ENCODE measurements around the gene HDGFL3.
"Not testable (repeated sequence)": the region's sequence is repeated elsewhere in the genome, so short reads cannot be mapped to it uniquely, and the experiment has no call there.

HDGFL3 gene

DNA sequence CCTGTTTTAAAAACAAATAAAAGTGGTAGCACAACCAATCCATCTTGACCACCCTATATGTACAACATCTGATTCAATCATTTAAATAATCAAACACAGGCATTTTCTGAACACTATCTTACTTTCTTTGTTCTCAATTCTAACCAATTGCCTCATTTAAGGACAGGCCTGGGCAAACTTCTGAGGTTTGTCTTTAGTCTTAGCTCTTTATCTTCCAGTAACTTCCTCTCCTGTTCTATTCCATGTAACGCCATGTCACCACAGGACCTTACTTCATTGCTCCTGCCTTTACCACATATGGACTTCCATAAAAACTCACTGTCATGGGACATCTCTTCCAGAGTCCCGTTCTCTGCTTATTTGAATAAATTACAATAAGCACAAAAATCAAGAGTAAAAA, 14.9 kb downstream of the HDGFL3 start:
- no peak for DNase-seq

DNA sequence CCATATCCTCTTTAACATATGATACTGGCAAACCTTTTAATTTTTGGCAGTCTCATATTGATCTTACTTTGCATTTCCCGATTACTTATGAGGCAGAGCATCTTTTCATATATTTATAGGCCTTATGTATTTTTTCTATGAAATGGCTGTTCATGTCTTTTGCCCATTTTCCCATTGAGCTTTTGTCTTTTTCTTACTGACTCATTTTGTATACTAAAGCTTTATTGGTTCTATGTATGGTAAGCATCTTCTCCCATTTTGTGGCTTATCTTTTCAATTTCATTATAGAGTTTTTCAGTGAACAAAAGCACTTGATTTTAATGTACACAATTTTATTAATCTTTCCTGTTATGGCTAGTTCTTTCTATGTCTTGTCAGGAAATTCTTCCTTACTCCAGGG, 17.2 kb downstream of the HDGFL3 start:
- DNase-seq: no peak

DNA sequence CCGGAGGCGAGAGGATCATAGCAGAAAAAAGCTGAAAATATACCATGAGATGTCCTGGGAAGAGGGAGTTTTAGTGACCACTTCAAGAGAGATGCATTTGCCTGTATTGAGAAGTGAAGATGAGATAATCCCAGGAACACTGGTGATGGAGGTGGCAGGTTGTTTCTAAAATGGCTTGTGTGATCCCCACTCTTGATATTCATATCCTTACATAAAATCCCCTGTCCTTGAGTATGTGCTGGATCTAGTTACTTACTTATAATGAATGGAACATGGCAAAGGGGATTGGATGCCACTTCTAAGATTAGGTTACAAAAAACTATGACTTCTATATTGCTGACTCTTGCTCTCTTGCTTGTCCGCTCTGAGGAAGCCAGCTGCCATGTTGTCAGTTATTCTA, 22.1 kb downstream of the HDGFL3 start:
- DNase-seq: no peak

DNA sequence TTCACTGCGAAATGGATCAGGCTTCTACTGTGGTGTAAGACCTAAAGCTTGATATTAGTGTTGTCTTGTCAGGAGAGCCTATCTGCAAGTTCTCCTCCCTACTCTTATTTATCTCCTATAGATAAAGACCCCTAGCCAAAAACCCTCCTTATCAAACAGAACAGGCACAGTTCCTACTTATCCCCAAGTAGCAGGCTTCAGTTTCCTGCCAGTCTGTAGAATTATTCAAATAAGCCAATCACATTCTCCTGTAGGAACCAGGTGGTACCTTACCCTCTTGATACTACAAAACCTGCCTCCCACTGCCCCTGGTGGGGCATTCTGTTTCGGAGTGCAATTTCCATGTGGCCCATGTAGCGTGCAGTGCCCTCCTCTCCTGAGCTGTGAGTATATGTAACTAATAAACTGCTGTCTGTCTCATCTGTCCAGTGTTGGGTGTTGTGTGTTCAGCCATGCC, 28.7 kb downstream of the HDGFL3 start:
- DNase-seq: no peak

DNA sequence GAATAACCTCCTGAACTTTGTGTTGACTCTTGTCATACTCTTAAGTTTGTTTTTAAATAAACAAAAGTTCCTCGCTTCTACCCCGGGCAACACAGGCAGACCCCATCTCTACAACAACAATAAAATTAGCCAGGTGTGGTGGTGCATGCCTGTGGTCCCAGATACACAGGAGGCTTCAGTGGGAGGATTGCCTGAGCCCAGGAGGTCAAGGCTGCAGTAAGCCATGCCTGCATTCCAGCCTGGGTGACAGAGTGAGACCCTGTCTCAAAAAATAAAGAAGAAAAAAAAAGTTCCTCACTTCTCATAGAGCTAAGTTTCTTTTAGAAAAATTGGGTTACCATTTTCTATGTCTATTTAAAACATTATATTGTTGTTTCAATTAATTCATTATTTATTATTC, 29.2 kb downstream of the HDGFL3 start:
- DNase-seq: no peak

DNA sequence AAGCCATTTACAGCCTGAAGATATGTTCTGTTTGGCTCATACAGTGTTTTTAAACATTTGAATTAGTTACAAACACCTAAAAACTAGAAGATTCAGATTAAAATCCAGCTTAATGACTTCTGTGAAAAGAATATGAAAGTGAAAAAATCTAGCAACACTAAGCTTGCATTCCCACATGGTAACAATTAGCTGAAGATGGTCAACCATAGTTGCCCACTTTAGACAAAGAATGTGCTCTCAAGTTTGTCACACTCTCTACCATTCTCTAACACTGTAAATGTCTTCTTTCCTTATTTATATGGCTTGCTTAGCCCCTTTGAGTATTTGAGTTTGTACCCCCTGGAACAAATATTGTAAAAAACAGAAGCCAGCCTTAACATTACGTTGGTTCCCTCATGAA, 32.7 kb downstream of the HDGFL3 start:
- DNase-seq: no peak

DNA sequence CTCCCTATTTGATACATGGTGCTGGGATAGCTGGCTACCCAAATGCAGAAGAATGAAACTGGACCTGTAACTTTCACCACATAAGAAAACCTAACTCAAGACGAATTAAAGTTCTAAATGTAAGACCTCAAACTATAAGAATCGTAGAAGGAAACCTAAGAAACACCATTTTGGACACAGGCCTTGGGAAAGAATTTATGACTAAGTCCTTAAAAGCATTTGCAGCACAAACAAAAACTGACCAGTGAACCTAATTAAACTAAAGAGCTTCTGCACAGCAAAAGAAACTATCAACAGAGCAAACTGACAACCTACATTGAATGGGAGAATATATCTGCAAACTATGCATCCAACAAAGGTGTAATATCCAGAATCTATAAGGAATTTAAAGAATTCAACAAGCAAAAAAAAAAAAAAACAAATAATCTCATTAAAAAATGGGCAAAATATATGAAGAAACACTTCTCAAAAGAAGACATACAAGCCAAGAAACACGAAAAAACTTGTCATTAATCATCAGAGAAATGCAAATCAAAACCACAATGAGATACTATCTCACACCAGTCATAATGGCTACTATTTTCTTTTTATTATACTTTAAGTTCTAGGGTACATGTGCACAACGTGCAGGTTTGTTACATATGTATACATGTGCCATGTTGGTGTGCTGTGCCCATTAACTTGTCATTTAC, 37.0 kb downstream of the HDGFL3 start:
- no peak for DNase-seq

DNA sequence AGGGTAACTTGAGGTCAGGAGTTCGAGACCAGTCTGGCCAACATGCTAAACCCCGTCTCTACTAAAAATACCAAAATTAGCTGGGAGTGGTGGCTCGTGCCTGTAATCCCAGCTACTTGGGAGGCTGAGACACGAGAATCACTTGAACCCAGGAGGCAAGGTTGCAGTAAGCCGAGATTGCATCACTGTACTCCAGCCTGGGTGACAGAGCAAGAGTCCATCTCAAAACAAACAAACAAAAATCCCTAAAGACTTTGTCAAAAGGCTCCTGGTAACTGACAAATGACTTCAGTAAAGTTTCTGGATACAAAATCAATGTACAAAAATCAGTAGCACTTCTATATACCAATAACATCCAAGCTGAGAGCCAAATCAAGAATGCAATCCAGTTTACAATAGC, 38.0 kb downstream of the HDGFL3 start:
- DNase-seq: not testable (repeated sequence)

DNA sequence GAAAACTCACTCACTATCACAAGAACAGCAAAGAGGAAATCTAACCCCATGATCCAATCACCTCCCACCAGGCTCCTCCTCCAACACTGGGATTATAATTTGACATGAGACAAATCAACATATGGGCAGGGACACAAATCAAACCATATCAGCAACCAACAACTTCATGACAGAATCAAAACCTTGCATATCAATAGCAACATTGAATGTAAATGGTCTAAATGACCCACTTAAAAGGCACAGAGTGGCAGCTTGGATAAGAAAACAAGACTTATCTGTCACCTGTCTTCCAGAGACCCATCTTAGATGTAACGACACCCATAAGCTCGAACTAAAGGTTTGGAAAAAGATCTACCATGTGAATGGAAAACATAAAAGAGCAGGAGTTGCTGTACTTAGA, 40.8 kb downstream of the HDGFL3 start:
- DNase-seq: no peak

DNA sequence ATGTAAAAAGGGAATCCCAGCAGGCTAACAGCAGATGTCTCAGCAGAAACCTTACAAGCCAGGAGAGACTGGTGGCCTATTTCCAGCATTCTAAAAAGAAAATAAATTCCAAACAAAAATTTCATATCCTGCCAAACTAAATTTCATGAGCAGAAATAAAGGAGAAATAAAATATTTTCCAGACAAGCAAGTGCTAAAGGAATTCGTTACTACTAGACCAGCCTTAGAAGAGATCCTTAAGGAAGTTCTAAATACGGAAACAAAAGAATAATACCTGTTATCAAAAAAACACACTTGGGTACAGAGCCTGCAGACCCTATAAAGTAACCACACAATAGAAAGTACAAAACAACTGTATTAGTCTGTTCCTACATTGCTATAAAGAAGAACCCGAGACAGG, 41.4 kb downstream of the HDGFL3 start:
- DNase-seq: no peak

DNA sequence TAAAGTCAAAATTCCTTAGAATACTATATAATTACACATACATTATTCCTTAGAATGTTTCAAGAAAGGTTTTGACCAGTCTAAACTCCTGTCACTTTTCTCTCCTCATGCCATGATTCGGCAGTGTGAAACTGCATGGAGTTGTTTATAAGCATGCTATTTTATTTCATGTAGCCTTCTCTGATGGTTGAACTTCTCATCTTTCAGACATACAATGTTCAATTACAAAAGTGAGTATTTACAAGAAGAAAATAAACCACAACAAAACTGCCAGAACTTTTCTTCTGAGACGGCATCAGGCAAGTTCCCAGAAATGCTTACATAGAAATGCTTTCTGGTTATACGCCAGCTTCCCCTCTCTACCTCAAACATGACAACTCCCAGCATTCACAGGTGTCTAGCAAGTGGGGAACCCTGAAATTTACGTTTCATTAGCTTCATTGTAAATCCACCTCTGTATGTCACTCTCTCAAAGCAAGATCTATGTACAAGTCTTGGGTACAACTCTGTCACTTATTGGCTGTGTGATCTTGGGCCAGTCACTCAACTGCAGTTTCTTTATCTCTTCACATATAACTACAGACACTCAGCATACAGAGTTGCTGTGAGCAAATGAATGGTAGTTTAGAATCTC, 42.7 kb downstream of the HDGFL3 start:
- DNase-seq: peak in 1 of 2 donors; percentile 1

DNA sequence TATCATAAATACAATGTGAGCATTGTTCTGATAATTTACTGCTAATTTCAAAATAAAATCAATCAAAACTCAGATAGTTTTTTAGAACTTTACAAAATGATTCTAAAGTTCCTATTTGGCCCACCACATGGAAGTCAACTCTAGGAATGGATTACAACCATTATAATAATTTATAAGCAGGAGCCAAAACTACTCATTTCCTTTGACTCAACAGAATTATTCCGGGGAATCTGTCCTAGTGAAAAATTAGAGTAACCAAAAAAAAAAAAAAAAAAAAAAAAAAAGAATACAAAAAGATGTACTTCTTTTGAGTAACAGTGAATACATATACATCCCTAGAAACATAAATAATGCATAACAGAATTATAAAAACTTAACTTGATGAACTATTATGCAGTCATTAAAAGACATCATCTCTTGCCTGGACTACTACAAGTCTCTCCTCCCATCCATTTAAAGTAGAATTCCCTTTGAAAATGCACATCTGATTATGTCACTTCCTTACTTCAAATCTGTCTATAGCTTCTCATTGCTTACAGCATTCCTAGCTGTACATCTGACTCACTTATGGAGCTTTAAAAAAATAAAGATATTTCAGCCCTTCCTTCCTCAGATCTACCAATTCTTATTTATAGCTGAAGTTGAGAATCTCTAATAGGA, 43.4 kb downstream of the HDGFL3 start:
- DNase-seq: no peak

DNA sequence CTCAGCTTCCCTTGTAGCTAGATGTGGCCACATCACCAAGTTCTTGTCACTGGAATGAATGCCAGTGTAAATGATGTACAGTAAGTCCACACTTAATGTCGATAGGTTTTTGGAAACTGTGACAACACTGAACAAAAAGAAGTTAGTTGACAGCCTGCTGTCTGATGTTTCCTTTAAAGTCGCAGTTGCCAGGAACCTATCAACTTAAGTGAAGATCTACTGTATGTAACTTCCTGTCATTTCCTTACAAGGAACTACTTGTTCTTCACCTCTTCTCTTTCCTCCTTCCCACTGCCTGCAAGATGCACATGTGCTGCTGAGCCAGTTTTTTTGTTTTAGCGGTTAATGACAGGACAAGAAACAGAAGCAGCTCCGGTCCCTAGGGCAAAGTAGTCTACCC, 44.6 kb downstream of the HDGFL3 start:
- no peak for DNase-seq

DNA sequence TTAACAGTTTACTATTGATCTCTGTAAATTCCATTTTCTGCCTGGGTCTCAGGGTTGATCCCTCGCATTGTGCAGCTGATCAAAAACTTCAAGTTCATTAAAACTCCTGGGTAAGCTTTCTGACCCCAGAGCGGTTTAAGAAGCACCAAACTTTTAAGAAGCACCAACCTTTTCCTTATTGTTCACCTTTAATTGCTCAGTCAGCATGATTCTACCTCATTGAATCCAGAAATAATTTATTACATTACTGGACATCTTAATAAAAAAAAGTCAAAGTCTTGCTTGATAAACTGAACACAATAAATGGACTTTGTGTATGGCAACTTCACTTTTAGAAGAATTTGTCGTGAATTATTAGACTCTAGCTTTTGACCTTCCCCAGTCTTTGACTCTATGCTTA, 46.9 kb downstream of the HDGFL3 start:
- DNase-seq: no peak

DNA sequence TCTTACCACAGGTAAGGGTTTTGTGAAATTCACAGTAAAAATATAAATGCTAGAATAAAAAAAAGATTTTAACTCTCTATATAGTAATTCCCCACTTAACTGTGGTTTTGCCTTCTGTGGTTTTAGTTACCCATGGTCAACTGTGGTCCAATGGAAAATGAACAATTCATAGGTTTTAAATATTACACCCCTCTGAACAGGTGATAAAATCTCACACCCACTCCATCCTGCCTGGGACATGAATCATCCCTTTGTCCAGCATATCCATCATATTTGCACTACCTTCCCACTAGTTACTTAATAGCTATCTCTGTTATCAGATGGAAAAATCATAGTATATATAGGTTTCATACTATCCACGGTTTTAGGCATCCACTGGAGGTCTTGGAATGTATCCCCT, 49.2 kb downstream of the HDGFL3 start:
- DNase-seq: no peak

DNA sequence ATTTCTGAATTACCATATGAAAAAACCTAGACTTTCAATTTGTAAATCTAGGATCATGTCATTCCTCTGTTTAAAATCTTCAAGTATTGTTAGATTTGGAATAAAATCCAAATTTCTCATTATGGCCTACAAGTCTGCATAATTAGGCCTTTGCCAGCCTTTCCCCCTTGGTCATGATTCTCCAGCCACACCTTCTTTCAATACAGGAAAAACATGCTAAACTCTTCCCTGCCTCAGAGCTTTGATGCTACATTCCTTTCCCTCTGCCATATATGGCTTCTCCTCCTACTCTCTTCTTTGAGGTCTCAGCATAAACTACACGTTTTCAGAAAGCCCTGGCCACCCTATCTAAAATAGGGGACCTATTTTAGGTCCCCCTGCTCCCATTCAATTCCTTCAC, 51.7 kb downstream of the HDGFL3 start:
- no peak for DNase-seq

DNA sequence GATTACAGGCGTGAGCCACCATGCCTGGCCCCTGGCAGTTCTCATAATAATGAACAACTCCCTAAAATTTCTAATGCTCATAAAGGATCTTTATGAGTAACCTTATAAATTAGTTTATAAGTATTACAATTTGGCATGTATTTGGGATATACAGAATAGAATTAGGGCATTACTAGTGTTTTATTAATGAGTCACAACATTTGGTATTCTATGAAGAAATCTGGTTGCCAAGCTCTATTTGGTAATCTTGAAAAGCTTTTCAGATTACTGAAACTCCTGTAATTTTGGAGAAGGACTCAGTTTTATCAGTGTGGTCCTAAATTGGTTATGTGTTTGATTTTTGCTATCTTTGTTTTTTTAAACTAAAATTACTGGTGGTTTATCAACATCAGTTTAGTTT, 54.3 kb downstream of the HDGFL3 start:
- DNase-seq: no peak

DNA sequence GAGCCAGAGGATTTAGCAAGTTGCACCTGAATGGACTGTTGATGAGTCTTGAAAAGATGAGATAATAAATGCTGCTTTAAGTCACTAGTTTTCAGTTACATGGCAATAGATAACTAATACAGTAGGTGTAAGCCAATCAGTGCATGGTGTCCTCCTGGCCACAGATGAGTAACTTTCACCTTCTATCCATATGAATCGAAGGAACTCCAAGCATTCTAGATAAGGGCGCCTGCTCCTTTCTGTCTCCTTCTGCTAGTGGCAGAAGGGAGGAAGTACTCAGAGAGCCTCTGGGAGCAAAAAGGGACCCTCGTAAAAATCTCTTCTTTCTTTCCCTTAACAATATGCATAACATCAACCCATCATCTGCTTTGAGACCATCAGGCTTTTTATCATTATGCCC, 62.9 kb downstream of the HDGFL3 start:
- no peak for DNase-seq

DNA sequence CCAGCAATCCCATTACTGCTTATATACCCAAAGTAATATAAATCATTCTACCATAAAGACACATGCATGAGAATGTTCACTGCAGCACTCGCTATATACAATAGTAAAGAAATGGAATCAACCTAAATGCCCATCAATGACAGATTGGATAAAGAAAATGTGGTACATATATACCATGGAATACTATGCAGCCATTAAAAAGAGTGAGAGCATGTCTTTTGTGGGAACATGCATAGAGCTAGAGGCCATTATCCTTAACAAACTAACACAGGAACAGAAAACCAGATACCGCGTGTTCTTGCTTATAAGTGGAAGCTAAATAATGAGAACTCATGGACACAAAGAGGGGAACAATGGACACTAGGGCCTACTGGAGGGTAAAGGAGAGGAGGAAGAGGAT, 65.5 kb downstream of the HDGFL3 start:
- DNase-seq: not testable (repeated sequence)

DNA sequence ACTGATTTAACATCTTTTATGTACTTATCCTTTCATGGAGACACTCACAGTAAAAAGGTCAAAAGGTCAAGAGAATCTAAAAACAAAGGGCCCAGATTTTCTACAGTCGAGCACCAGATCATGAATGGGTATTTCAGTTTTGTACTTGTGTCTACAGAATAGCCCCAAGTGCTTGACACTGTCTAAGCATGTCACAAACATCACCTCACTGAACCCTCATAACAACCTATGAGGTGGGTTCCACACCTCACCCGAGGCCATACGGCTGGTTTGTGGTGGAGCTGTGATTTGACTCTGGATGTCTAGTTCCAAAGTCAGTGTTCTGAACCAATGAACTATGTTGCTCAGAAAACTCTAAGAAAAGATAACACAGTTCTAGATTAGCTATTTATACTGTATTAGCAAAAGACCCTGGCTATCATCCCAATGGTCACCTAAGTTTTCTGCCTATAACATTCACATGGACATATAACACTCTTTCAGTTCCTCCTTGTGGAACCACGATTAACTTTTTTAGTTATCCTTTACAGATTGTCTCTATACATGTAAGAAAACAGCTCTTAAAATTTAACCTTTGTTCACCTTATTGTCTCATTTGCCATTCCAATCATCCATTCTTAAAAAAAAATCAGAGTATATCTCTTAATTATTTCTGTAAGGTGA, 74.6 kb downstream of the HDGFL3 start:
- no peak for DNase-seq

DNA sequence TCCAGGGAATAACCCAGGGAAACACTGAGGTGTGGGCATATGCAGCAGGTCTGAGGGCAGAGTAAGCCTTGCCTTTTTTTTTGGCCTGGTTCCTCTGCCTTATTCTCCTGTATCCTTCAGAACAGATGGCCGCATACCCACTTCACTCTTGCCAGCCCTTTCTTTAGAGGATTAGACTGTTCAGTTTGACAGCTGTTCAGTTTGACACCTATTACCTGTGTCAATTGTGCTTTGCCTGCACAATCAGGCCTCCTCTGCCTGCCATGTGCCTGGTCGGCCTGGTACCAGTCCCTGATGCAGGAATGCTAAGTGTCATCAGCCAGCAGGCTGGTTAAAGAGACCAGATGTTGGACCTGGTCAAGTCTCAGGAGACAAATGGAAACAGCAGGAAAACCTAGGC, 77.8 kb downstream of the HDGFL3 start:
- no peak for DNase-seq

DNA sequence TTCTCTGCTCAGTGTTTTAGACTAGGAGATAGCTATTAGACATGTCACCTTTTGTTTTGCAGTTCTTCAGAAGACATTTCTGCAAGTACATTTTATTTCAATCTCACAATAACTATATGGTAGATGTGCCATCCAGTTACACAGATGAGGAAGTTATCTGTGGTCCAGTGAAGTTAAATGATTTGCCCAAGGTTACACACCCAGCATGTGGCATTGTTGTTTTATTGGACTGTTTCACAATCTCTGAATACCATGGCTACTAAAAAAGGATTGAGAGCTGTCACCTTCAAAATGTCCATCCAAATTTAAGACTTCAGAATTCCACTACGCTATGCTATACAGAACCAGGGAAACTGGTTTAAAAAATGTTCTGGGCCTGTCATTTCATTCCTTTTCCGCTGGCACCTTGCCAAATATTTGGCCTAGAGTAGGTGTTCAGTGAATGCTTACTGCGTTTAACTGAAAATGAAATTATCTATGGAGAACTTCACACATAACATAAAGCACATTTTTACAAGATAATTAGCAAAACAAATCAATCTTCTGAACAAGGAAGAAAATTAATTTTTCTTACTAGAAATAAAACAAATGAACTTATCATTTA, 80.0 kb downstream of the HDGFL3 start:
- no peak for DNase-seq

DNA sequence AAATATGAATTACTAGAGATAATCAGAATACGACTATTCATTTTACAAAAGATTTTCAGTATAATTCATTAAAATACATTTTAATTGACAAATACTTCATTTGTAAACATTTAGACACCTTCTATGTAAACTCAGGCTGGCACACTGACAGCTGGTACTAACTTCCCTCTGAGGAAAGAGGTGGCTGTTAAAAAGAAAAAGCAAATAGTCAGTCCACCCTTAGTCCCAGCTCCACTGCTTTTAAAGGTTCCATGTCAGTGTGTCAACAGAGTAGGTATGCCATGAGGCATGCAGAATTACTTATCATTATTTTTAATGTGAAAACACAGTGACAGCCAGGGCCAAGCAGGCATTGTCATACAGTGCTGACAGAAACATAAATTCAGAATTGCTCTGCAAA, 84.1 kb downstream of the HDGFL3 start:
- no peak for DNase-seq
